Stimulated activated CD4-positive, alpha-beta T cell treated with anti-CD3 and anti-CD28 coated beads, Interleukin-1b, Interleukin-23, amount 100 ng/mL, for 48 hours (primary cell): Measurements from ENCODE around the gene BNC1.
"Not testable (repeated sequence)": the region's sequence is repeated elsewhere in the genome, so short reads cannot be mapped to it uniquely, and the experiment has no call there.

Experiments used
- DNase-seq: peaks from one replicate; pipeline ENCODE4 v3.0.0-alpha.2; 2020

BNC1 gene

GRCh38 chr15:83292317-83292716, 7.9 kb upstream of the BNC1 start:
- DNase-seq = no peak

- DNase-seq = no peak
Measured at GRCh38 chr15:83290236-83290635, 5.8 kb upstream of the BNC1 start.

GRCh38 chr15:83289160-83289559, 4.7 kb upstream of the BNC1 start:
- DNase-seq = no peak

- DNase-seq = no peak
Measured at GRCh38 chr15:83288381-83288801, 3.9 kb upstream of the BNC1 start.

- DNase-seq = no peak
Measured at GRCh38 chr15:83287541-83288027, 3.1 kb upstream of the BNC1 start.

- DNase-seq = no peak
Measured at GRCh38 chr15:83285979-83286553, 1.6 kb upstream of the BNC1 start.

- no peak for DNase-seq
Measured at GRCh38 chr15:83285284-83285978, 967 bp upstream of the BNC1 start.

- no peak for DNase-seq
Measured at GRCh38 chr15:83283813-83284558, 478 bp downstream of the BNC1 start.

- no peak for DNase-seq
Measured at GRCh38 chr15:83283138-83283812, 1.2 kb downstream of the BNC1 start.

GRCh38 chr15:83282776-83283137, 1.7 kb downstream of the BNC1 start:
- no peak for DNase-seq

- no peak for DNase-seq
Measured at GRCh38 chr15:83282141-83282540, 2.3 kb downstream of the BNC1 start.

- no peak for DNase-seq
Measured at GRCh38 chr15:83278191-83278590, 6.3 kb downstream of the BNC1 start.

GRCh38 chr15:83276661-83277060, 7.8 kb downstream of the BNC1 start:
- no peak for DNase-seq

- DNase-seq = no peak
Measured at GRCh38 chr15:83275412-83275811, 9.1 kb downstream of the BNC1 start.

GRCh38 chr15:83270176-83270575, 14.3 kb downstream of the BNC1 start:
- no peak for DNase-seq

GRCh38 chr15:83268147-83268546, 16.3 kb downstream of the BNC1 start:
- no peak for DNase-seq

GRCh38 chr15:83262594-83263315, 21.7 kb downstream of the BNC1 start:
- DNase-seq = no peak

- DNase-seq = not testable (repeated sequence)
Measured at GRCh38 chr15:83262181-83262580, 22.3 kb downstream of the BNC1 start.

- no peak for DNase-seq
Measured at GRCh38 chr15:83250781-83251180, 33.7 kb downstream of the BNC1 start.

GRCh38 chr15:83249030-83249343, 35.5 kb downstream of the BNC1 start:
- DNase-seq = no peak

GRCh38 chr15:83248151-83249029, 36.1 kb downstream of the BNC1 start:
- no peak for DNase-seq

GRCh38 chr15:83243634-83244033, 40.8 kb downstream of the BNC1 start:
- DNase-seq = no peak
